Glutamatergic neuron (in vitro differentiated cells): ENCODE data around the gene CCL25. TPM values are rescaled to one million over a fixed set of nuclear protein-coding genes. Genes with fewer than 3 reads are reported as not detected.

ENCODE experiments used
- DNase-seq: peaks from one replicate; pipeline ENCODE4 v3.0.0; 2022
- H3K27ac Mint-ChIP-seq: one replicate; pipeline ENCODE4 v1.8.0; 2020; ENCODE audit warnings: mild to moderate bottlenecking, mixed read lengths, inconsistent platforms; ENCODE audit not compliant: unreplicated experiment
- H3K27me3 Mint-ChIP-seq: one replicate; pipeline ENCODE4 v1.8.0; 2020; ENCODE audit warnings: mild to moderate bottlenecking, moderate library complexity, mixed read lengths, inconsistent platforms; ENCODE audit not compliant: unreplicated experiment
- H3K36me3 Mint-ChIP-seq: one replicate; pipeline ENCODE4 v1.8.0; 2020; ENCODE audit warnings: mild to moderate bottlenecking, mixed read lengths, inconsistent platforms; ENCODE audit not compliant: unreplicated experiment
- H3K4me1 Mint-ChIP-seq: one replicate; pipeline ENCODE4 v1.8.0; 2020; ENCODE audit warnings: mild to moderate bottlenecking, low read depth, mixed read lengths, inconsistent platforms; ENCODE audit not compliant: unreplicated experiment
- H3K4me3 Mint-ChIP-seq: one replicate; pipeline ENCODE4 v1.8.0; 2020; ENCODE audit warnings: mild to moderate bottlenecking, mixed read lengths, inconsistent platforms; ENCODE audit not compliant: unreplicated experiment
- H3K9me3 Mint-ChIP-seq: one replicate; pipeline ENCODE4 v1.8.0; 2020; ENCODE audit warnings: mild to moderate bottlenecking, moderate library complexity, mixed read lengths, inconsistent platforms; ENCODE audit not compliant: unreplicated experiment
- total RNA-seq: library from RNA; stranded (reverse); fragmentation: NEBNext Ultra II Directional; extraction: Animal tissue kit (Norgen Biotek cat#: 25700); gene quantifications from one replicate; pipeline ENCODE4 v1.2.1, GENCODE V29; 2021; ENCODE audit not compliant: unreplicated experiment
- TF ChIP-seq, protein P1 (sequence below): fragments of 200-600 bp; sonication (generic); IDR thresholded peaks from one replicate; pipeline ENCODE4 v1.5.0; 2021; ENCODE audit not compliant: partially characterized antibody, unreplicated experiment

Gene CCL25
- total RNA-seq, 1 donor from 2014 or later, result not detected

DNA sequence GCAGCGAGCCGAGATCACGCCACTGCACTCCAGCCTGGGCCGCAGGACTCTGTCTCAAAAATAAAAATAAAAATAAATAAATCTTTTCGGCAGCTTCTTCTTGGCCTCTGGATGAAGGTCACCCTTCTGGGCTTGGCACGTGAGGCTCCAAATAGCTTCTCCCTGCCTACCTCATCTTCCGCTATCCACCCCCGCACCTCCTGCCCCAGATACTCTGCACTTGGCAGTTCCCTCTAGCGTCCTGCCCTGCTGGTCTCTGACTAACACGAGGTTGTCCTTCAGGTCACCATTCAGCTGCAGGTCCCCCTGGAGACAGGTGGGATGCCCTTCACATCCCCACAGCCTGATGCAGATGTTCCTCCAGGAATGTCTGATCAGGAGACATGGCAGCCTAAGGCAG, 8.5 kb upstream of the CCL25 start:
- peaks cover 5% of the 10 kb centered on the region for H3K27me3 Mint-ChIP-seq
- TF ChIP-seq, protein P1, sequence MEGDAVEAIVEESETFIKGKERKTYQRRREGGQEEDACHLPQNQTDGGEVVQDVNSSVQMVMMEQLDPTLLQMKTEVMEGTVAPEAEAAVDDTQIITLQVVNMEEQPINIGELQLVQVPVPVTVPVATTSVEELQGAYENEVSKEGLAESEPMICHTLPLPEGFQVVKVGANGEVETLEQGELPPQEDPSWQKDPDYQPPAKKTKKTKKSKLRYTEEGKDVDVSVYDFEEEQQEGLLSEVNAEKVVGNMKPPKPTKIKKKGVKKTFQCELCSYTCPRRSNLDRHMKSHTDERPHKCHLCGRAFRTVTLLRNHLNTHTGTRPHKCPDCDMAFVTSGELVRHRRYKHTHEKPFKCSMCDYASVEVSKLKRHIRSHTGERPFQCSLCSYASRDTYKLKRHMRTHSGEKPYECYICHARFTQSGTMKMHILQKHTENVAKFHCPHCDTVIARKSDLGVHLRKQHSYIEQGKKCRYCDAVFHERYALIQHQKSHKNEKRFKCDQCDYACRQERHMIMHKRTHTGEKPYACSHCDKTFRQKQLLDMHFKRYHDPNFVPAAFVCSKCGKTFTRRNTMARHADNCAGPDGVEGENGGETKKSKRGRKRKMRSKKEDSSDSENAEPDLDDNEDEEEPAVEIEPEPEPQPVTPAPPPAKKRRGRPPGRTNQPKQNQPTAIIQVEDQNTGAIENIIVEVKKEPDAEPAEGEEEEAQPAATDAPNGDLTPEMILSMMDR, result no peak
- no peaks in the 10 kb centered on the region for H3K9me3 Mint-ChIP-seq
- no peaks in the 10 kb centered on the region for H3K4me1 Mint-ChIP-seq
- H3K4me3 Mint-ChIP-seq, result no peak overlapping the region
- no peaks in the 10 kb centered on the region for H3K36me3 Mint-ChIP-seq
- no peak overlapping the region for H3K27ac Mint-ChIP-seq
- DNase-seq, result no peak

DNA sequence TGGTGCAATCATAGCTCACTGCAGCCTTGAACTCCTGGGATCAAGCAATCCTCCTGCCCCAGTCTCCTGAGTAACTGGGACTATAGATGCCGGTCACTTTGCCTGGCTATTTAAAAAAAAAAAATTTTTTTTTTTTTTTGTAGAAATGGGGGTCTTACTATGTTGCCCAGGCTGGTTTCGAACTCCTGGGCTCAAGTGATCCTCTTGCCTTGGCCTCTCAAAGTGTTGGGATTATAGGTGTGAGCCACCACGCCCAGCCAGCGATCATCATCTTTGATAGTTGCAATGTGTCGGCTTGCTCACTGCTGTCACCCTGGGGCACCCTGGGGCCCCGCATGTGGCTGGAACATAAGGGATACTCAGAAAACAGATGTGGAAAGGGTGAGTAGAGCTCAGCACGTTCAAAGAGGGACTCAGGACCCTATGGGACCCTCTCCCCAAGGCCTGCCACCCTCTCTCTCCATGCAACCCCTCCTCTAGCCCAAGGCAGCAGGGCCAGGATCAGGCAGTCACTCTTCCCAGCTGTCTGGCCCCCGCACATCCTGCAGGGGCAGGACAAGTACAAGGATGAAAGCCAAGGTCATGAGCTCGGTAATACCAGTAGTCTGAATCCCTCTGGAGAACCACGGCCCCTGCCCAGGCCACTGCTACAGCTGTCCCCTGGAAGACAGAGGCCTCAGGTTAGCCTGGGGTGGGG, 6.5 kb upstream of the CCL25 start:
- no peak for DNase-seq
- peaks cover 5% of the 10 kb centered on the region for H3K27me3 Mint-ChIP-seq
- no peaks in the 10 kb centered on the region for H3K36me3 Mint-ChIP-seq
- TF ChIP-seq, protein P1, result no peak
- no peaks in the 10 kb centered on the region for H3K9me3 Mint-ChIP-seq
- no peaks in the 10 kb centered on the region for H3K4me1 Mint-ChIP-seq
- no peak overlapping the region for H3K4me3 Mint-ChIP-seq
- H3K27ac Mint-ChIP-seq, result no peak overlapping the region

DNA sequence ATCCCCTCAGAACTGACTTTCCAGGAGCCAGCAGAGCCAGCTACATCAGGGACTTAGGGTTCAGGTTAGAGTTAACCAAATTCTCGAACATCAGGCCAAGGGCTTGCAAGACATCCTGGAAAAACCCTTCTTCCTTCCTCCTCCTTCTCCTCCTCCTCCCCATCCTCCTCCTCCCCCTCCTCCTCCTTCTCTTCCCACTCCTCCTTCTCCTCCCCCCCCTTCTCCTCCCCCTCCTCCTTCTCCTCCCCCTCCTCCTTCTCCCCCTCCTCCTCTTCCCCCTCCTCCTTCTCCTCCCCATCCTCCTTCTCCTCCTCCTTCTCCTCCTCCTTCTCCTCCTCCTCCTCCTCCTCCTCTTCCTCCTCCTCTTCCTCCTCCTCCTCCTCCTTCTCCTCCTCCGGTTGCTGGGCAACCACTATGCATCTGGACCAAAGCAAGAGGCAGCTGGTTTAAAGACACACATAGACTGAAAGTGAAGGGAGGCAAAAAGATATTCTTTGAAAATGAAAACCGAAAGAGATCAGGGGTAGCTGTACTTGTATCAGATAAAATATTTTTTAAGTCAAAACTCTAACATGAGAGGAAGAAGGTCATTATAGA, 5.9 kb upstream of the CCL25 start:
- Mint-ChIP-seq H3K27ac (no peak overlapping the region), H3K27me3 (peaks cover 2% of the 10 kb centered on the region), H3K9me3 (no peaks in the 10 kb centered on the region), H3K4me1 (no peaks in the 10 kb centered on the region), H3K4me3 (no peak overlapping the region), H3K36me3 (no peaks in the 10 kb centered on the region)
- DNase-seq, result no peak
- TF ChIP-seq, protein P1, result no peak

DNA sequence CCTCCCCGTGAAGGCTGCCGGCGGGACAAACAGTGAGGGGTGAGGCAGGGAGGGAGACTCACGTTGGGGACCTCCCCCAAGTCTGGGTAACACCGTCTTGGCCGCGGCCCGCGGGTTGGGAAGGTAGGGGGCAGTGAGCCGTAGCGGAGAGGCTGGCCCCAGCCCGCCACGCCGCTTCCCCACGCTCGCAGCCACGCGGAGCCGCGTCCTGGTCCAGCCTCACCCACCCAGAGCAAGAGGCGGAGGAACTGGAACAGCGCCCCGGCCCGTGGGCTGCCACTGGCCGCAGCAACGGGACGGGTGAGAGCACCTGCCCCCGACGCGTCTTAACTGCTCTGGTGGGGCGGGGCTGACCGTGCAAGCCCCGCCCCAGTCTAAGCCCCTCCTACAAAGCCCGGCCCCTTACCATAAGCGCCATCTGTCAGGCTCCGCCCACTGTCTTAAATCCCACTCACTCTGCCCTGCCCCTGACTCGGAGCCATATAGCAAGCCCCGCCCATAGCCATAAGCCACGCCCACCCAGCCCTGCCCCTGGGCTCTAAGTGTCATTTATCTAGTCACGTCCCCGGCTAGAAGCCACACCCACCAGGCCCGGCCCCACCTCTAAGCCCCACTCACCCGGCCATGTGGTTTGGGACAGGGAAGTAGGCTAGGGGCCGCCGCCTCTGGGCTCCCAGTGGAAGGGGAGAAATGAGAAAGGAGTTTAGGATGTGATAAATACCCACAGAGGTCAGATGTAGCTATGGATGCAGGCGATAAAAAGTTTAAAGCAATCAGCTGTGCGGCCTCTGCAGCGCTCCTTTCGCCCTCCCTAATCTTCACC, 2.1 kb upstream of the CCL25 start:
- Mint-ChIP-seq H3K4me3 (no peak overlapping the region), H3K9me3 (no peaks in the 10 kb centered on the region), H3K36me3 (no peaks in the 10 kb centered on the region), H3K27ac (no peak overlapping the region), H3K4me1 (no peaks in the 10 kb centered on the region), H3K27me3 (peaks cover 2% of the 10 kb centered on the region)
- DNase-seq, result peak; percentile 91
- TF ChIP-seq, protein P1, result no peak
